Gastroesophageal sphincter (tissue), 3 donors: ENCODE data around the gene CCL25.

Experiments used
- CTCF ChIP-seq, 4 experiments: fragments of 200-600 bp in 2 of 4; fragments of 450-650 bp in 2 of 4; sonication (generic) in 1 of 4; IDR thresholded peaks; one replicate each; pipeline ENCODE4 v1.5.1; 2017 to 2019; ENCODE audit warnings: antibody characterized with exemption in 4 of 4, mild to moderate bottlenecking in 2 of 4, moderate library complexity in 2 of 4
- EP300 ChIP-seq: sonication (generic); formaldehyde crosslinking; IDR thresholded peaks from one replicate; pipeline ENCODE4 v1.6.1; 2017; ENCODE audit warnings: antibody characterized with exemption, mild to moderate bottlenecking
- POLR2AphosphoS5 ChIP-seq: sonication (generic); formaldehyde crosslinking; IDR thresholded peaks from one replicate; pipeline ENCODE4 v1.6.1; 2017; ENCODE audit warnings: antibody characterized with exemption

- TF ChIP-seq CTCF (IDR thresholded peaks at IDR 0.05), result no peak
- TF ChIP-seq POLR2AphosphoS5, result no peak
- no peak for TF ChIP-seq EP300
Observed at GRCh38 chr19:8069096-8069973, 16.8 kb downstream of the CCL25 start.
